ENCODE results near the gene PPP1R27.

PPP1R27 gene

DNA sequence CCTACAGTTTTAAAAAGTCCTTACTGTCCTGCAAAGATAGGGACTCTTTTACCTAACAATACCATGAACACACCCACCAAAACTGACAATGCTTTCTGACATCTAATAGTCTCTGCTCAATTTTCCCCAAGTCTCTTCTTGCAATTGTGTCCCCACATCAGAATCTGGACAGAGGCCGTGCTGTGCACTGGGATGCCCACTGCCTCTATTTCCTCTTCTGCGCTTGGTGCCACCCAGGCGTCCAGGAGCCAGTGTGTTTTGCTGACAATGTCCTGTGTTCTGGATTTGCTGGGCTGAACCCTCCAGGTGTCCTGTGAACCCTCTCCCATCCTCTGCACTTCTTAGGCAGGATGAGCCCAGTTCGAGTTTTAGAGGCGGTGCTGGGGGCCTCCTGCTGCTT, 42.7 kb upstream of the PPP1R27 start:
- TF ChIP-seq TAF1 (IDR thresholded peaks at IDR 0.05; ENCODE audit: borderline replicate concordance, insufficient read depth, low read length) (no peak), REST (IDR thresholded peaks at IDR 0.05; ENCODE audit: insufficient read depth in 1 of 2, low read depth in 2 of 2, low read length in 2 of 2) (no peak), POLR2AphosphoS5 (IDR thresholded peaks at IDR 0.05; ENCODE audit: low read depth, low read length) (no peak), SIN3A (IDR thresholded peaks at IDR 0.05; ENCODE audit: borderline replicate concordance, insufficient read depth, low read length) (no peak), FOXP2 (optimal IDR thresholded peaks at IDR 0.05; ENCODE audit: borderline replicate concordance, extremely low read depth, extremely low read length, insufficient read depth) (no peak)

GRCh38 chr17:81871387-81872230, 36.8 kb upstream of the PPP1R27 start:
- peak; percentile 16; the same call in 1 of the 2 replicates for TF ChIP-seq POLR2AphosphoS5 (IDR thresholded peaks at IDR 0.05; ENCODE audit: low read depth, low read length)
- no peak for TF ChIP-seq FOXP2 (optimal IDR thresholded peaks at IDR 0.05; ENCODE audit: borderline replicate concordance, extremely low read depth, extremely low read length, insufficient read depth)
- no peak for TF ChIP-seq SIN3A (IDR thresholded peaks at IDR 0.05; ENCODE audit: borderline replicate concordance, insufficient read depth, low read length)
- TF ChIP-seq REST (IDR thresholded peaks at IDR 0.05; ENCODE audit: insufficient read depth in 1 of 2, low read depth in 2 of 2, low read length in 2 of 2): peak in 1 of 2 experiments; percentile 46; a peak in 1 of 4 replicates
- no peak for TF ChIP-seq TAF1 (IDR thresholded peaks at IDR 0.05; ENCODE audit: borderline replicate concordance, insufficient read depth, low read length)

GRCh38 chr17:81870981-81871386, 36.1 kb upstream of the PPP1R27 start, which contains the start of gene ARHGDIA:
TSS of gene ARHGDIA (minus strand) at chr17:81871337. CDS start at chr17:81869930, 1,407 bp downstream.
- TF ChIP-seq REST (IDR thresholded peaks at IDR 0.05; ENCODE audit: insufficient read depth in 1 of 2, low read depth in 2 of 2, low read length in 2 of 2) (no peak), POLR2AphosphoS5 (IDR thresholded peaks at IDR 0.05; ENCODE audit: low read depth, low read length) (peak; percentile 67; the same call in 1 of the 2 replicates), TAF1 (IDR thresholded peaks at IDR 0.05; ENCODE audit: borderline replicate concordance, insufficient read depth, low read length) (peak; percentile 87)

DNA sequence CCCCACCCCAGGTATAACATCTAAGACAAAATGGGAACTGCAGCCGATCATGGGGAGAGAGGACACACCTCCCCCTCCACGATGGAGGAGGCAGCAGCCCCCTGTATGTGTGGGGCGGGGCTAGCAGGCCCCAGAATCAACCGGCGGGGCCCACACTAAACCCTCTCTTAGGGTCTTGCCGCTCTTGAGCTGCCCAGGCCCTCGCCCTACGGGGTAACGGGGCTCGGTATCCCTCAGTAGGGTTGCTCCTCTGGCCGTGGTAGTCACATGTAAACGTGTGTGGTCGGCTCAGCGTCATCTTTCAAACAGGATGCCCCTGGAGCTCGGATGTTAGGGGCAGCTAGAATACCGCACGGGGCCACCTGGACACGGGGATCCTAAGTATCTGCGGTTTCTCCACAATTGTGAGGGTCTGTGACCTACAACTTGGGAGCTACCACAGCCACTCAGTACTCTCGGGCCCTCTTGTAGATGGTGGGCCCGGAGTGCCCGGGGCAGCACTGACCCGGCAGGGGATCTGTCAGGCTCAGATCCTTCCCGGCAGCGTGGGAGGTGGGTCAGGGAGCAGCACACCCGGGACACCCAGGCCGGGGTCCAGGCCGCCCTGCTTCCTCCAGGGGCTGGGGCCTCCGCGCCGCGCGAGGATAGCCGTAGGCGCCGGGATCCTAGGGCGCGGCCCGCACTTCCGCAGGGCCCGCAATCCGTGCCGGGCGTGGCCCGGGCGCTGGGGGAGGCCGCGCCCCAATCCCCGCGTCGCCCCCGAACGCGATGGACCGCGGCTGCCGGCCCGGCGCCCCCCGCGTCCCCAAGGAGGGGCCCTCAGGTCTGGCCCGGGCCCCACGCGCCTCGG, 35.5 kb upstream of the PPP1R27 start:
- TF ChIP-seq POLR2AphosphoS5 (IDR thresholded peaks at IDR 0.05; ENCODE audit: low read depth, low read length) (peak; percentile 4; the same call in 1 of the 2 replicates), FOXP2 (optimal IDR thresholded peaks at IDR 0.05; ENCODE audit: borderline replicate concordance, extremely low read depth, extremely low read length, insufficient read depth) (no peak), REST (IDR thresholded peaks at IDR 0.05; ENCODE audit: insufficient read depth in 1 of 2, low read depth in 2 of 2, low read length in 2 of 2) (0 out of 4 replicates have a peak, but pooled peaks of 1 of the 2 experiments have one; percentile 10), SIN3A (IDR thresholded peaks at IDR 0.05; ENCODE audit: borderline replicate concordance, insufficient read depth, low read length) (peak; percentile 10; the same call in 1 of the 2 replicates), TAF1 (IDR thresholded peaks at IDR 0.05; ENCODE audit: borderline replicate concordance, insufficient read depth, low read length) (no peak; the same call in 1 of the 2 replicates)

Data from PFSK-1 (cell line).